H1 (cell line): Measurements from ENCODE around the gene MYO1D. TPM values are rescaled to one million over a fixed set of nuclear protein-coding genes. Genes with fewer than 3 reads are reported as not detected.

Experiments used
- CTCF ChIA-PET: fragments of 300-600 bp; sonication (Branson Sonifier 250); formaldehyde crosslinking; loops from one replicate; lab custom pipeline; 2021; ENCODE audit not compliant: partially characterized antibody; lab: Charles Lee
- POLR2A ChIA-PET: fragments of 300-600 bp; sonication (Branson Sonifier 250); formaldehyde crosslinking; loops from one replicate; lab custom pipeline; 2021; ENCODE audit warnings: inconsistent platforms; ENCODE audit not compliant: partially characterized antibody; lab: Charles Lee
- DNase-seq, 2 experiments: peaks; one replicate each; pipeline versions ENCODE4 v3.0.0 to v3.0.0-alpha.2; 2010 to 2022; ENCODE audit warnings: low spot score in 2 of 2, low read depth in 1 of 2, mixed read lengths in 1 of 2
- FAIRE-seq: peaks from 2 replicates; lab custom pipeline; 2011; peaks lifted over from hg19 to GRCh38; lab: Jason Lieb, UNC
- H2AFZ ChIP-seq: 2 replicates; pipeline ENCODE4 v1.8.1; 2012; ENCODE audit warnings: low read length, inconsistent platforms
- H2AK5ac ChIP-seq: 2 replicates; pipeline ENCODE4 v1.6.1; 2013; ENCODE audit warnings: low read depth, low read length
- H2BK120ac ChIP-seq: replicated peaks from 2 replicates; pipeline ENCODE3; 2013; ENCODE audit warnings: low read depth, low read length, inconsistent platforms
- H2BK12ac ChIP-seq: 2 replicates; pipeline ENCODE4 v1.6.1; 2013; ENCODE audit warnings: low read depth, low read length
- H2BK15ac ChIP-seq: 2 replicates; pipeline ENCODE4 v1.6.1; 2013; ENCODE audit warnings: low read length
- H2BK20ac ChIP-seq: 2 replicates; pipeline ENCODE4 v1.6.1; 2013; ENCODE audit warnings: low read length
- H2BK5ac ChIP-seq: 2 replicates; pipeline ENCODE4 v1.6.1; 2013; ENCODE audit warnings: low read depth, low read length
- H3K14ac ChIP-seq: 2 replicates; pipeline ENCODE4 v1.6.1; 2013; ENCODE audit warnings: inconsistent platforms; ENCODE audit not compliant: insufficient read length
- H3K18ac ChIP-seq: 2 replicates; pipeline ENCODE4 v1.6.1; 2013; ENCODE audit warnings: low read length; ENCODE audit errors: extremely low read depth
- H3K23ac ChIP-seq: 2 replicates; pipeline ENCODE4 v1.6.1; 2013; ENCODE audit warnings: inconsistent platforms; ENCODE audit not compliant: insufficient read length
- H3K23me2 ChIP-seq: 2 replicates; pipeline ENCODE4 v1.6.1; 2013; ENCODE audit warnings: low read depth, low read length
- H3K27ac ChIP-seq: 2 replicates; pipeline ENCODE4 v1.6.1; 2011; ENCODE audit warnings: low read depth, low read length, inconsistent platforms
- H3K27me3 ChIP-seq, 4 experiments: replicated peaks in 1 of 4; 1 replicate in 1 of 4; 2 replicates in 3 of 4; pipeline versions ENCODE4 v1.6.1 to v1.8.1; 2011 to 2013; ENCODE audit warnings: low read length in 3 of 4, mild to moderate bottlenecking in 3 of 4, inconsistent platforms in 2 of 4, mixed read lengths in 2 of 4, moderate library complexity in 1 of 4; ENCODE audit not compliant: control insufficient read depth in 3 of 4, insufficient read depth in 3 of 4; ENCODE audit errors: extremely low read depth in 1 of 4
- H3K36me3 ChIP-seq, 4 experiments: 2 replicates each; pipeline versions ENCODE4 v1.6.1 to v1.8.1; 2011 to 2013; ENCODE audit warnings: mild to moderate bottlenecking in 4 of 4, low read length in 3 of 4, moderate library complexity in 2 of 4, control low read depth in 1 of 4, inconsistent platforms in 1 of 4; ENCODE audit not compliant: insufficient read depth in 4 of 4, control insufficient read depth in 2 of 4
- H3K4ac ChIP-seq: replicated peaks from 2 replicates; pipeline ENCODE3; 2013; ENCODE audit warnings: low read length, low read depth, mixed read lengths, inconsistent platforms; ENCODE audit not compliant: insufficient read length
- H3K4me1 ChIP-seq, 4 experiments: replicated peaks in 1 of 4; 1 replicate in 1 of 4; 2 replicates in 3 of 4; pipeline versions ENCODE4 v1.6.1 to v1.8.1; 2011 to 2013; ENCODE audit warnings: low read length in 3 of 4, inconsistent platforms in 2 of 4, mixed read lengths in 1 of 4; ENCODE audit not compliant: insufficient read depth in 4 of 4, control insufficient read depth in 3 of 4
- H3K4me2 ChIP-seq, 2 experiments: 2 replicates each; pipeline versions ENCODE4 v1.6.1 to v1.8.1; 2011 to 2013; ENCODE audit warnings: low read depth in 2 of 2, low read length in 2 of 2, control low read depth in 1 of 2, inconsistent platforms in 1 of 2, mild to moderate bottlenecking in 1 of 2; ENCODE audit not compliant: insufficient read depth in 1 of 2
- H3K4me3 ChIP-seq, 4 experiments: fragments of 200-600, 300-600 bp in 1 of 4; sonication (generic), shearing (Covaris generic), sonication (Bioruptor Twin) in 1 of 4; 2 replicates each; pipeline versions ENCODE4 v1.5.1 to v1.8.1; 2011 to 2016; ENCODE audit warnings: low read length in 4 of 4, low read depth in 3 of 4, control low read depth in 2 of 4, inconsistent platforms in 2 of 4, mild to moderate bottlenecking in 2 of 4, mixed read lengths in 1 of 4, moderate library complexity in 1 of 4; ENCODE audit not compliant: insufficient read depth in 2 of 4; ENCODE audit errors: extremely low read depth in 1 of 4
- H3K56ac ChIP-seq: replicated peaks from 2 replicates; pipeline ENCODE3; 2013; ENCODE audit warnings: low read depth, mild to moderate bottlenecking, mixed read lengths, low read length, inconsistent platforms; ENCODE audit not compliant: insufficient read length
- H3K79me1 ChIP-seq: 2 replicates; pipeline ENCODE4 v1.6.1; 2013; ENCODE audit warnings: low read depth, low read length, control low read depth
- H3K79me2 ChIP-seq, 2 experiments: 2 replicates each; pipeline versions ENCODE4 v1.6.1 to v1.8.1; 2012 to 2013; ENCODE audit warnings: low read length in 2 of 2, mild to moderate bottlenecking in 2 of 2, inconsistent platforms in 1 of 2; ENCODE audit not compliant: insufficient read depth in 2 of 2, control insufficient read depth in 1 of 2
- H3K9ac ChIP-seq, 4 experiments: replicated peaks in 1 of 4; 1 replicate in 1 of 4; 2 replicates in 3 of 4; pipeline versions ENCODE4 v1.6.1 to v1.8.1; 2011 to 2013; ENCODE audit warnings: low read depth in 3 of 4, low read length in 3 of 4, control low read depth in 2 of 4, mild to moderate bottlenecking in 2 of 4, moderate library complexity in 2 of 4, inconsistent platforms in 1 of 4; ENCODE audit errors: extremely low read depth in 1 of 4
- H3K9me3 ChIP-seq, 2 experiments: 2 replicates each; pipeline versions ENCODE4 v1.6.1 to v1.8.1; 2012 to 2013; ENCODE audit warnings: mild to moderate bottlenecking in 2 of 2, moderate library complexity in 2 of 2, control low read depth in 1 of 2, inconsistent platforms in 1 of 2, low read depth in 1 of 2, low read length in 1 of 2, mixed read lengths in 1 of 2; ENCODE audit not compliant: insufficient read depth in 2 of 2
- H4K20me1 ChIP-seq, 2 experiments: replicated peaks in 1 of 2; 2 replicates each; pipeline versions ENCODE3 to v1.8.1; 2011 to 2013; ENCODE audit warnings: inconsistent platforms in 2 of 2, low read length in 2 of 2, mild to moderate bottlenecking in 1 of 2; ENCODE audit not compliant: insufficient read depth in 2 of 2, control insufficient read depth in 1 of 2
- H4K5ac ChIP-seq: 2 replicates; pipeline ENCODE4 v1.6.1; 2013; ENCODE audit warnings: low read length, low read depth, mixed read lengths, inconsistent platforms; ENCODE audit not compliant: insufficient read length
- H4K8ac ChIP-seq: 2 replicates; pipeline ENCODE4 v1.8.0; 2013; ENCODE audit warnings: mild to moderate bottlenecking, moderate library complexity, low read length, inconsistent platforms; ENCODE audit not compliant: insufficient read depth; ENCODE audit errors: extremely low read depth
- H4K91ac ChIP-seq: replicated peaks from 2 replicates; pipeline ENCODE3; 2013; ENCODE audit warnings: low read length, mixed read lengths, inconsistent platforms; ENCODE audit not compliant: insufficient read length
- WGBS, 2 experiments: shearing (Covaris generic) in 1 of 2; methylation state at CpG; one replicate each; pipeline versions ENCODE4 v1.1.6 to v1.1.7; 2013 to 2015; ENCODE audit warnings: low lambda C conversion rate in 2 of 2, mixed read lengths in 2 of 2, inconsistent platforms in 1 of 2, low coverage in 1 of 2, missing lambda C conversion rate in 1 of 2; ENCODE audit not compliant: insufficient replicate concordance in 2 of 2, insufficient coverage in 1 of 2, insufficient read length in 1 of 2; ENCODE audit errors: extremely low coverage in 1 of 2, missing lambda C conversion rate in 1 of 2; 5-methylcytosine and 5-hydroxymethylcytosine counted together
- polyA plus RNA-seq, 7 experiments: library from polyadenylated mRNA; depleted of rRNA in 3 of 7; stranded (reverse) in 5 of 7; unstranded in 2 of 7; fragments of >200 nt in 5 of 7; fragments of 200-250 nt in 2 of 7; gene quantifications; 1 replicate in 5 of 7; 2 replicates in 1 of 7; 4 replicates in 1 of 7; pipeline versions ENCODE4 v1.2.1 to v1.2.3, GENCODE V29; 2011 to 2013; ENCODE audit warnings: missing spikeins in 2 of 7, mixed read lengths in 2 of 7
- total RNA-seq: library from RNA; stranded (reverse); fragmentation: NEBNext Ultra II Directional; extraction: Animal tissue kit (Norgen Biotek cat#: 25700); gene quantifications from 2 replicates; pipeline ENCODE4 v1.2.1, GENCODE V29; 2021

MYO1D gene
- total and polyA plus RNA-seq, 2 of the 8 experiments (the other 6 are each of a cell fraction or from before 2014, with no cell fraction given) = 6.5 to 25.4 TPM

DNA sequence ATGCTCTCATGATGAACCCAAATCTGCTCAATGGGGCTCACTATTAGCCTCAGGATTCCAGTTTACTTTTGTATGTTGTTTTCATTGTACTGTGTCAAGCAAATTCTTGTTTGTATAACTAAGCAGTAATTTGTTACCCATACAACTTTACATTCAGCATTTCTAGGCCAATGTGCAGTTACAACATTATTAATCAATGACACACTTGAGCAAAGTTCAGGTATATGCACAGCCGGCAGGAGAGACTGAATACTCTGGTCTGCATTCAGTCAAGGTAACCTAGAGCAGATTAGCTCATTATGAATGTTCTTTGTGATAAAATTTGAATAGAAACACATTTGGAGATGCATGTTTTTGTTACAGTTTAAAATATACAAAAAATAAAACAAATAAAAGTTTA lies 2.2 kb upstream of the MYO1D start:
- Histone ChIP-seq H3K4ac (no peak overlapping the region), H2AFZ (no peak overlapping the region), H3K14ac (no peak overlapping the region), H4K91ac (no peak overlapping the region), H3K56ac (no peak overlapping the region), H3K23me2 (no peaks in the 10 kb centered on the region; the same call in none of the 2 replicates), H4K20me1 (peaks cover 0 to 4% of the 10 kb centered on the region in 2 experiments), H2BK20ac (no peak overlapping the region), H3K79me2 (peaks cover 0 to 12% of the 10 kb centered on the region in 2 experiments; a peak in 2 of 4 replicates), H3K23ac (no peak overlapping the region), H3K79me1 (no peaks in the 10 kb centered on the region), H2BK5ac (no peak overlapping the region), H3K4me1 (no peaks in the 10 kb centered on the region; a peak in 1 of 7 replicates), H3K4me2 (no peak overlapping the region), H3K18ac (no peak overlapping the region), H2BK12ac (no peak overlapping the region), H2AK5ac (no peak overlapping the region), H3K9me3 (no peaks in the 10 kb centered on the region), H3K4me3 (no peak overlapping the region), H3K27me3 (no peaks in the 10 kb centered on the region), H3K9ac (no peak overlapping the region), H3K27ac (no peak overlapping the region), H2BK15ac (no peak overlapping the region), H3K36me3 (no peaks in the 10 kb centered on the region), H2BK120ac (no peak overlapping the region), H4K8ac (no peak overlapping the region), H4K5ac (no peak overlapping the region)
- CTCF ChIA-PET = interaction anchor here (0.8 to 6.1 kb wide), 5 partner anchors 27 to 263 kb away, joined by 3 to 77 read pairs (median 26); partner anchors contain the start of gene TMEM98
- DNase-seq = no peak
- FAIRE-seq = no peak
- WGBS, 2 experiments = 89% methylated on average over 1 of the region's 1 CpG; no CpG with 5 or more reads in 1 of the 2 experiments
- POLR2A ChIA-PET = no interaction called here
